VCaP (cell line): ENCODE measurements around the gene CT47C1.

Experiments used
- H3K27ac ChIP-seq: fragments of 450-650 bp; 2 replicates; pipeline ENCODE4 v1.5.1; 2017
- TF ChIP-seq, protein P1 (sequence below): fragments of 450-650 bp; conservative IDR thresholded peaks from 2 replicates; pipeline ENCODE4 v1.5.1; 2017; ENCODE audit warnings: mild to moderate bottlenecking, moderate library complexity

The CT47C1 gene

DNA sequence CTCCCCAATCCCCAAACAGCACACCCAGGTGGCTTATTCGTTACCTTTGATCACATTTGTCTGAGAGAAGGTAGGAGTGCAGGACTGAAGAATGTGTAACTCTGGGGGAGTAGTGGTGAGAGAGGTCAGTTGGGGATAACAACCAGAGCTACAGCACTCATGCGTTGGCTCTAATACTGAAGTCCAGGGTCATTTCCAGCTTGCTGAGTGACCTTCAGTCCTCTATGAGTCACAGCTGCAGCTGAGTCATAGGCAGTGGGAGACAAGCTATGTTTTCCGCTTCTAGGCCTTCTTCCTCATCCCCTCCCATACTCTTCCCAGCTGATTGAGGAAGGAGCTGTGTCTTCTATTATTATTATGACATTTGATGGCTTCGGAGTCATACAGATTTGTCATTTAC, 31.6 kb upstream of the CT47C1 start:
- no peak overlapping the region for H3K27ac ChIP-seq

DNA sequence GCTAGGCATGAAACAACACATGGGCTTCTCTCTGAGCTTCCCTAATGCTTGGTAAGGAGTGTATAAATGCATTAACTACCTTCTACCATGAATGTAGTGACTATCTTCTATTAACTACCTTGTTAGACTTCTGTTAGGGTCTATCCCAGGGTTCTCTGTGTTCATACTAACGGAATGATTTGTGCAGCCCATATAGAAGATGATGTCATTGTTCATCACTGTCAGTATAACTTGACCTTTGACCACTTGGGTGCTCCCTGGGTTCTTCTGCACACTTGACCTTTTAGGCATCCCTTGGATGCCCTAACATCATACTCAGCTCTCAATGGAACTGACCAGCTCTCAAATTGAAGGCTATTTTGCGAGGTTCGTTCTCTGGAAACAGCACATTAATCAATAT, 30.8 kb upstream of the CT47C1 start:
- no peak overlapping the region for H3K27ac ChIP-seq
- TF ChIP-seq, protein P1, sequence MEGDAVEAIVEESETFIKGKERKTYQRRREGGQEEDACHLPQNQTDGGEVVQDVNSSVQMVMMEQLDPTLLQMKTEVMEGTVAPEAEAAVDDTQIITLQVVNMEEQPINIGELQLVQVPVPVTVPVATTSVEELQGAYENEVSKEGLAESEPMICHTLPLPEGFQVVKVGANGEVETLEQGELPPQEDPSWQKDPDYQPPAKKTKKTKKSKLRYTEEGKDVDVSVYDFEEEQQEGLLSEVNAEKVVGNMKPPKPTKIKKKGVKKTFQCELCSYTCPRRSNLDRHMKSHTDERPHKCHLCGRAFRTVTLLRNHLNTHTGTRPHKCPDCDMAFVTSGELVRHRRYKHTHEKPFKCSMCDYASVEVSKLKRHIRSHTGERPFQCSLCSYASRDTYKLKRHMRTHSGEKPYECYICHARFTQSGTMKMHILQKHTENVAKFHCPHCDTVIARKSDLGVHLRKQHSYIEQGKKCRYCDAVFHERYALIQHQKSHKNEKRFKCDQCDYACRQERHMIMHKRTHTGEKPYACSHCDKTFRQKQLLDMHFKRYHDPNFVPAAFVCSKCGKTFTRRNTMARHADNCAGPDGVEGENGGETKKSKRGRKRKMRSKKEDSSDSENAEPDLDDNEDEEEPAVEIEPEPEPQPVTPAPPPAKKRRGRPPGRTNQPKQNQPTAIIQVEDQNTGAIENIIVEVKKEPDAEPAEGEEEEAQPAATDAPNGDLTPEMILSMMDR = no peak

More for the DNA sequence above, 31.6 kb upstream of the CT47C1 start:
- TF ChIP-seq, protein P1 = no peak

DNA sequence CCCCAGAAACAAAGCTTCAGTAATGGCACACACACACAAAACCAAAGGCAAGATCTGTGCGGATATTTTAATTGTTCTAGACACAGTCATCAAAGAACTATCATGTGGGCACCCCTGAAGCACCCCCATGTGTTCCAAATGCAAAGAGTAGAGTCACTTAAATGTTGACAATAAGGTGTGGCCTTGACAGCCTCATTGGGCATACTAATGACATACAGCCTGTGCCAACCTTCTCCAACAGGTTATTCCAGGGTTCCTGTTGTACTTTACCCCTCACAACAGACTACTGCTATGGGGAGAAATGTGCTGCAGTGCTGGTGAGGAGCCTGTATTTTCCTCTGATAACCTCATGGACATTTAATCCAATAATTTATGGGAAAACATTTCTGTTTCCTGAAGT, 29.8 kb upstream of the CT47C1 start:
- H3K27ac ChIP-seq = no peak overlapping the region
- TF ChIP-seq, protein P1 = no peak

DNA sequence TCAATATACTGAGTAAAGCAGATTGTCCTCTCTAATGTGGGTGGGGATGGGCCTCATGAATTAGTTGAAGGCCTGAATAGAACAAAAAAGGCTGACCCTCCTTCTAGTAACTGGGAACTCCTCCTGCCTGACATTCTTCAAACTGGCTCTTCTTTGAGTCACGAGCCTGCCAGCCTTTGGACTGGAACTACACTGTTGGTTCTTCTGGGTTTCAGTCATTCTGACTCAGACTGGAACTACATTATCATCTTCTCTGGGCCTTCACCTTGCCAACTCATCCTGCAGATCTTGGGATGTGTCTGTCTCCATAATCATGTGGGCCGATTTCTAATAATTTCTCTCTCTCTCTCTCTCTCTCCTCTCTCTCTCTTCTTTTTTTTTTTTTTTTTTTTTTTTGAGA, 26.9 kb upstream of the CT47C1 start:
- TF ChIP-seq, protein P1 = no peak
- H3K27ac ChIP-seq = no peak overlapping the region

DNA sequence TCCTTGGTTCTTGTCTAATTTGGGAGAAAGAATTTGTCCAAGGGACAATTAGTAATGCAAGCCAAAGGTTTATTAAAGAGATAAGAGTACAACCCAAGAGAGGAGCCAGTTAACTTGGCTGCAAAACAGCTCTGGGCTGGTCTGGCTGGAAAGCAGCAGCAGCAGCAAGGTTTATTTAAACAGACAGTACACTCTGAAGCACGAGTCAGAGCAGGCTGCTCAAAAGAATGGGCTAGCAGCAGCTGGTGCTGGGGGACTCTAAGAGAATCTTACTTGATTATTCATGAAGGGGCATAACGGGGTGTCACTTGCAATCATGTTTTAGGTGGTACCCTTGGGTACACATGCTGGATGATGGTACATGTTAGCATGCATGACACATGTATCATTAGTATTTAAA, 17.1 kb upstream of the CT47C1 start:
- H3K27ac ChIP-seq = no peak overlapping the region
- TF ChIP-seq, protein P1 = no peak

DNA sequence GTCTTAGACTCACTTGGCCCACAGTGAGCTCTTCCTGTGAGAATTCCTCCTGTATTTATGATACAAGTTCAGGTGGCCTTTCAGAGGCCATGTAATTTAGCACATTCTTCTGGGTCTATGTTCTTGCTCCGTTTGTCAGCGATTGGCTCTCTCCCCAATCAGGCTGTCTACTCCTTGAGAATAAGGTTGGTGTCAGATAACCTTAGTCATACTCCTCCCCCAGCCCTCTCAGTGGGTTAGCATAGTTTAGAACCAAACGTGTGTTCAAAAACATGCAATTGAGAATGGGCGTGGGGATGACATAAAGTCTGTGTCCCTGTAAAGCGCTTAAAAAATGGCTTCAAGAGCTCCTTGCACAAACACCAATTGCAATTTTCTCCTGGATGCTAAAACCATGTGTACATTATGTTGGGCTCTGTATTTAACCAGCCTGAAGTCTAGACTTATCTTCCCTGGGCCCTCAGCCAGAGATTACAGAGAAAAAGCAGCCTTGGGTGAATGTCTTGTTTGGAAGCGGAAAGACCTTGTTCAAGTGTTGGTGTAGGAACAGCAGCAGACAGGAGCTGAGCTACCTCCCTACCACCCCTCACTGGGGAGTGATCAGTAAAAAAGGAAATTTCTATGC, 9.9 kb upstream of the CT47C1 start:
- H3K27ac ChIP-seq = no peak overlapping the region
- TF ChIP-seq, protein P1 = no peak

DNA sequence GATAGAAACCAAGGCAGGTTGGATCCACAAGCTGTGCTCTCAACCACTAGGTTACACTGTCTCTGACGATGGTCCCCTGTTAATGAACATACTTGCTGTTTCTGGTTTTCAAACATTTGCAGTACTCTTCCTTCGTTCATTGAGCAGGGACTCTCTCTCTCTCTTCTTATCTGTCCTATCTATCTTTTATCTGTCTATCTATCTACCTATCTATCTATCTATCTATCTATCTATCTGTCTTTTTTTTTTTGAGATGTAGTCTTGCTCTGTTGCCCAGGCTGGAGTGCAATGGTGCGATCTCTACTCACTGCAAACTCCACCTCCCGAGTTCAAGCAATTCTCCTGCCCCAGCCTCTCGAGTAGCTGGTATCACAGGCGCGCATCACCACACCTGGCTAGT, 9.4 kb upstream of the CT47C1 start:
- H3K27ac ChIP-seq = no peak overlapping the region
- TF ChIP-seq, protein P1 = no peak
